GM21367 (cell line): Measurements from ENCODE around the gene PCDH17.

ENCODE experiments used
- ATAC-seq: cut with Tn5 transposase; IDR thresholded peaks from one replicate; pipeline ENCODE4 v1.9.1; 2021; ENCODE audit not compliant: unreplicated experiment

PCDH17 gene

DNA sequence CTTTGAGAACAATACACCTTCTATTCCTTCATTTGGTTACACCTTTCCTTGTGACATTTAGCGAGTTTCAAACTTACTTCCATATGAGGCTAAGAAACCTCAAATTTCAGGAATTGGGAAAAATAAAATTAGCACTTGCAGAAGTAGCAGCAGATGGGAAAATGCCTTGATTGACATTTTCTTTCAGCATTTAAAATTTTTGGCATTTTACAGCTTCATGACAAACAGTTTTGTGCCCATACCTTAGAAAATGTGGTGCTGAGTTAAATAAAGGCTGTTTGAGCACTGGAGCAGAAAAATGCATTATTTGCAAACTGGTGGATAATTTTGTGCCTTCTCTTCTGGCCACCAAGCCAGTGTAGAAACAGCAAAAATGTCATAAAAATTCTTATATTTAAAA is 95.4 kb downstream of the PCDH17 start:
- no peak for ATAC-seq

DNA sequence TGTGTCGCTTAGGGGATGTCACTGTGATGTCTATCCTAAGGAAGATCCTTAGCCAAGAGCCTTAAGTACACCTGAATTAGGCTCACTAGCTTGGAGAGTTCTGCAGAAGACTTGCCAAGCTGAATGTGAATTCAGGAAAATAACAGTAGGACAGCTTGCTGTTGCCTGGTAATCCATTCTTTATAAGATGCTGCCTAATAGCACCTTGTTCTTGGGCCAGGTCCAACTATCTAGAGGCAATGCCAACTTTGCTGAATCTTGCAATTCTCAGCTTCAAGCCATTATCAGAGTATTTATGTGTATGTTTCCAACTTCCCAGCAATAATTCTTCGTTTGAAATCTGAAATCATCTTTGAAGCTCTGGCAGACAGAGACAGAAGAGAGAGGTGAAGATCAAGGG is 102.8 kb downstream of the PCDH17 start:
- ATAC-seq: no peak

DNA sequence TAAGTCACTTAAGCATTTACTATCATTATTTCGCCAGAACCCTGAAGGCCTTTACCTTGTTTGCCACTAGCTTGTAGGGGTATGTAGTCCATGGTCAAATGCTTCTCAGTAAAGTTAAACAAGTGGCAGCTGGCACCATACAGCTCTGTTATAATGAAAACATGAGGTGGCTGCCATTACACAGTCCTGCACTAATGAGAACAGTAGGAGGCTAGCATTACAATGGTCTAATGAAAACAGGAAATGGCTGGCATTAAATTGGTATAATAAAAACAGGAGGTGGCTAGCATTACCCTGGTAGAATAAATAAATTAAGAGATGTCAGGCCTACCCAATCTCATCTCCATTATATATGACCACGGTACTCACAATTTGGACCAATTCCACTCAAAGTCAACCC is 107.5 kb downstream of the PCDH17 start:
- ATAC-seq: no peak

DNA sequence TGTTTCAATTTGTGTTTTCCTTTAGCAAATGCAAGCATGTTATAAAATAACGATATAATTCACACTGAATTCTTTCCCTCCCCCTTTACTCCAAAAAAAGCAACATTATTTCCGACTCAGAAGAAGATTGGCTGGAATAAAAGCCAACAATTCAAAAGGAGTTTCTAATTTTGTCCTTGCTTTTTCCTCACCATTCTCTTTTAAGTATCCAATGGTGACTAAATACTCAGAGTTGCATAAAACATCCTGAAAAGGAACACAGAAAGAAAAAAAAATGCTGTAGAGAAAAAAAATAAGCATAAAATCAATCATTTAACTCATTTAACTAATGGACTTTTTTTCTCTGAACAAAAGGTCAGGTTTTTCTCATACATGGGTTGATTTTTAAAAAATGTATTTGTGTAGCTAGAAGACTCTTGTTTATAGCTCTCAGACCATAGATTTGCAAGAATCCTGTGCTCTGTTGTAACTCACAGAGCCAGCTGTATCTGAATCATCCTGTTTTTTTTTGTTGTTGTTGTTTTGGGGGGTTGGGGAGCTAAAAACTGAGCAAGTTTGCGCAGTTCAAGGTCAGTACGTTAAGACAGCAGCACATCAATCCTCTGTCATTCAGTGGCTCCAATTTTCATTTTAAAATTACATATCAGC is 108.1 kb downstream of the PCDH17 start:
- ATAC-seq: no peak

DNA sequence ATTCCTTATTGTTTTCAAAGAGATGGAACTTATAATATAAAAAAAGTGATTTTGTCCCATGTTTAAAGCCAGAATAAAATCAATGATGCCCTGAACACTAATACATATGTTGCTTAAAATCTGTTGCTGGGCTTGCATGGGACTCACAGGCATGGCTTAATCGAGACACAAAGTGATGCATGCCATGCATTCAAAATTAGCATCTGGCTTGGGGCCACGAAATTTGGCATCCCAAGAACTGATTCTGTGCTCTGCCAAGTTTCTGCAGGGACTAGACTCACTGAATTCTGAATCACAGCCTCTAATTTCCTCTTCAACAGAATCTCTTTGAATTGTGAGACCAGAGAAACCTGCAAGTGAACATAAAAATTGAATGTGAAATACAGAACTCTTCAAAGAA is 109.2 kb downstream of the PCDH17 start:
- ATAC-seq: no peak

DNA sequence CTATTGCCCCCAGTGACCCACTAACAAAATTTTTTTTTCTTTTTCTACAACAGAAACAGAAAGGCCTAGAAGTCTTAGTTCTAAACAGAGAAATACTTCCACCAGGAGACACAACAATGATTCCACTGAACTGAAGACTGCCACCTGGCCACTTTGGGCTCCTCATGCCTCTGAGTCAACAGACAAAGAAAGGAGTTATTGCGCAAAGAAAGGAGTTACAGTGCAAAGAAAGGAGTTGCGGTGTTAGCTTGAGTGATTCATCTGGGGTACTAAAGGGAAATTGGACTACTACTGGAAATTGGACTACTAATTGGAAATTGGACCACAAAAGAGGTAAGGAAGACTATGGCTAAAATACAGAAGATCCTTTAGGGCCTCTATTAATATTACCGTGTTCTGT is 116.6 kb downstream of the PCDH17 start:
- no peak for ATAC-seq

DNA sequence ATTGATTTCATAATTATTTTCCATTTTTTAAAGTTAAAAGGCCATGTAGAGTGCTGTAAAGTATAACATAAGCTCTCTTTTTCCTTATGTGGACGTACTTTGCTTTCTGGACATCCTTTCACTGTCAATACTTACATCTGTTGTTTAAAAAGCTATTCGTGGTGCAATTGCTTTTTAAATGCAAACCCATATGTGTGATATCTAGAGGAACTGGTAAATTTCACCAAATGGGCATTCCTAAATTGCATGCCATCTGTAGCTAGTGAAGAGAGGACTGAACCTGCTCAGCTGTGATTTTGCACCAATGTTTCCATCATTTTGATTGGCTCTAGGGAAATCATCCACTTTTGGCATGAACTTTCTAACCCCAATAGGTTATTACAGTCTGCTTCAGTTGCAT is 129.4 kb downstream of the PCDH17 start:
- no peak for ATAC-seq

DNA sequence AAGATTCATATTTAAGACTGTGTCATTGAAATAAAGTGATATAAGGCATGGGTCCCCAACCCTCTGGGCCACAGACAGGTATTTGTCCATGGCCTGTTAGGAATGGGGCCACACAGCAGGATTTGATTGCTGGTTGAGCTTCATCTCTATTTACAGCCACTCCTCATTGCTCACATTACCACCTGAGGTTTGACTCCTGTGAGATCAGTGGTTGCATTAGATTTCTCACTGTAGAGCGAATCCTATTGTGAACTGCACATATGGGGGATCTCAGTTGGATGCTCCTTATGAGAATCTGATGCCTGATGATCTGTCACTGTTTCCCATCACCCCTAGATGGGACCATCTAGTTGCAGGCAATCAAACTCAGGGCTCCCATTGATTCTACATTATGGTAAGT is 132.1 kb downstream of the PCDH17 start:
- ATAC-seq: no peak
